ENCODE results near the gene GPR4.

DNA sequence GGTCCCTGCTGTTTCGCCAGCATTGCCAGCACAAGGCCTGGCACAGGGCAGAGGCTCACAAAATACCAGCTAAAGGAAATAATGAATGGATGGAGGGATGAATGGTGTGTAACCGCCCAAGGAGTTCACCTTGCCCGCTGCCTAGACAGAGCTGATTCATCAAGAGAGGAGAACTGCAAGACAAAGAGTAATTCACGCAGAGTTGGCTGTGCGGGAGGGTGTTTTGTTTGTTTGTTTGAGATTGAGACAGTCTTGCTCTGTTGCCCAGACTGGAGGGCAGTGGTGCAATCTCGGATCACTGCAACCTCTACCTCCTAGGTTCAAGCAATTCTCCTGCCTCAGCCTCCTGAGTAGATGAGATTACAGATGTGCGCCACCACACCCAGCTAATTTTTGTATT is 20.4 kb downstream of the GPR4 start:
- TF ChIP-seq MXI1 (conservative IDR thresholded peaks at IDR 0.05; ENCODE audit: poor library complexity, severe bottlenecking) (no peak), EZH2 (IDR thresholded peaks at IDR 0.05; ENCODE audit: borderline replicate concordance, insufficient read depth, low read length, poor library complexity, severe bottlenecking) (no peak), RAD21 (conservative IDR thresholded peaks at IDR 0.05) (no peak), POLR2AphosphoS5 (IDR thresholded peaks at IDR 0.05) (no peak), TAF1 (IDR thresholded peaks at IDR 0.05; ENCODE audit: low read depth) (no peak), EP300 (conservative IDR thresholded peaks at IDR 0.05; ENCODE audit: poor library complexity, severe bottlenecking) (no peak), SMC3 (conservative IDR thresholded peaks at IDR 0.05; ENCODE audit: poor library complexity) (no peak)
- TF ChIP-seq, protein P1, sequence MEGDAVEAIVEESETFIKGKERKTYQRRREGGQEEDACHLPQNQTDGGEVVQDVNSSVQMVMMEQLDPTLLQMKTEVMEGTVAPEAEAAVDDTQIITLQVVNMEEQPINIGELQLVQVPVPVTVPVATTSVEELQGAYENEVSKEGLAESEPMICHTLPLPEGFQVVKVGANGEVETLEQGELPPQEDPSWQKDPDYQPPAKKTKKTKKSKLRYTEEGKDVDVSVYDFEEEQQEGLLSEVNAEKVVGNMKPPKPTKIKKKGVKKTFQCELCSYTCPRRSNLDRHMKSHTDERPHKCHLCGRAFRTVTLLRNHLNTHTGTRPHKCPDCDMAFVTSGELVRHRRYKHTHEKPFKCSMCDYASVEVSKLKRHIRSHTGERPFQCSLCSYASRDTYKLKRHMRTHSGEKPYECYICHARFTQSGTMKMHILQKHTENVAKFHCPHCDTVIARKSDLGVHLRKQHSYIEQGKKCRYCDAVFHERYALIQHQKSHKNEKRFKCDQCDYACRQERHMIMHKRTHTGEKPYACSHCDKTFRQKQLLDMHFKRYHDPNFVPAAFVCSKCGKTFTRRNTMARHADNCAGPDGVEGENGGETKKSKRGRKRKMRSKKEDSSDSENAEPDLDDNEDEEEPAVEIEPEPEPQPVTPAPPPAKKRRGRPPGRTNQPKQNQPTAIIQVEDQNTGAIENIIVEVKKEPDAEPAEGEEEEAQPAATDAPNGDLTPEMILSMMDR (IDR thresholded peaks at IDR 0.05; ENCODE audit: poor library complexity, severe bottlenecking), result no peak
- TF ChIP-seq, protein P2, sequence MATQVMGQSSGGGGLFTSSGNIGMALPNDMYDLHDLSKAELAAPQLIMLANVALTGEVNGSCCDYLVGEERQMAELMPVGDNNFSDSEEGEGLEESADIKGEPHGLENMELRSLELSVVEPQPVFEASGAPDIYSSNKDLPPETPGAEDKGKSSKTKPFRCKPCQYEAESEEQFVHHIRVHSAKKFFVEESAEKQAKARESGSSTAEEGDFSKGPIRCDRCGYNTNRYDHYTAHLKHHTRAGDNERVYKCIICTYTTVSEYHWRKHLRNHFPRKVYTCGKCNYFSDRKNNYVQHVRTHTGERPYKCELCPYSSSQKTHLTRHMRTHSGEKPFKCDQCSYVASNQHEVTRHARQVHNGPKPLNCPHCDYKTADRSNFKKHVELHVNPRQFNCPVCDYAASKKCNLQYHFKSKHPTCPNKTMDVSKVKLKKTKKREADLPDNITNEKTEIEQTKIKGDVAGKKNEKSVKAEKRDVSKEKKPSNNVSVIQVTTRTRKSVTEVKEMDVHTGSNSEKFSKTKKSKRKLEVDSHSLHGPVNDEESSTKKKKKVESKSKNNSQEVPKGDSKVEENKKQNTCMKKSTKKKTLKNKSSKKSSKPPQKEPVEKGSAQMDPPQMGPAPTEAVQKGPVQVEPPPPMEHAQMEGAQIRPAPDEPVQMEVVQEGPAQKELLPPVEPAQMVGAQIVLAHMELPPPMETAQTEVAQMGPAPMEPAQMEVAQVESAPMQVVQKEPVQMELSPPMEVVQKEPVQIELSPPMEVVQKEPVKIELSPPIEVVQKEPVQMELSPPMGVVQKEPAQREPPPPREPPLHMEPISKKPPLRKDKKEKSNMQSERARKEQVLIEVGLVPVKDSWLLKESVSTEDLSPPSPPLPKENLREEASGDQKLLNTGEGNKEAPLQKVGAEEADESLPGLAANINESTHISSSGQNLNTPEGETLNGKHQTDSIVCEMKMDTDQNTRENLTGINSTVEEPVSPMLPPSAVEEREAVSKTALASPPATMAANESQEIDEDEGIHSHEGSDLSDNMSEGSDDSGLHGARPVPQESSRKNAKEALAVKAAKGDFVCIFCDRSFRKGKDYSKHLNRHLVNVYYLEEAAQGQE (IDR thresholded peaks at IDR 0.05; ENCODE audit: borderline replicate concordance), result no peak
